HG03558 (cell line): Measurements from ENCODE around the gene CPA1.

Experiments
- ATAC-seq: cut with Tn5 transposase; IDR thresholded peaks from one replicate; pipeline ENCODE4 v1.9.1; 2021; ENCODE audit warnings: moderate number of reproducible peaks; ENCODE audit not compliant: unreplicated experiment; ENCODE audit errors: extremely low read depth

The CPA1 gene

GRCh38 chr7:130353196-130353595, 27.1 kb upstream of the CPA1 start:
- no peak for ATAC-seq

GRCh38 chr7:130356121-130356875, 24.0 kb upstream of the CPA1 start:
- ATAC-seq, result no peak

DNA sequence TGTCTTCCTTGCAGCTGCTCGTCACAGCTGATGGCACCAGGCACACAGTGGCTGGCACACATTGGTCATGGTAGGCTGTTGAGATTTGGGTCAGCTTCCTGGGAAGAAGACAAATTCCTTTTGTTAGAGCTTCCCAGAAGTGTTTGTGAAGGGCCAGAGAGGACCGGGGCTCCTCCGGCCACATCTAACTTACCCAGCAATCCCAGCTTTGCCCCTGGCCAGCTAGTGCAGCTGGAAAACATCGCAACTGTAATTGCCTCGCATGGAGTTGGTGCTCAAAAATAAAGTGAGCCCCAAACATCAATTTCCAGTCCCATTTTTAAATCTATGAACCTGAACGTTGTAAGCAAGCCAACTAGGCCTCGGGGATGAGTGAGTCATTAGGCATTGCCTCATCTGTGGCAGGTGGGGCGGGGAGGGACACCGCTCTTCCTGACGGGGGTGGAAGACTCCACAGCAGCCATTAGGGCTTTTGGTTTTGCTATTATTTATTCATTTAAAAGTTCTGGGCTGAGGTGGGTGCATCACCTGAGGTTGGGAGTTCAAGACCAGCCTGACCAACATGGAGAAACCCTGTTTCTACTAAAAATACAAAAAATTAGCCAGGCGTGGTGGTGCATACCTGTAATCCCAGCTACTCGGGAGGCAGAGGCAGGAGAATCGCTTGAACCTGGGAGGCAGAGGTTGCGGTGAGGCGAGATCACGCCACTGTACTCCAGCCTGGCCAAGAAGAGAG, 23.2 kb upstream of the CPA1 start:
- ATAC-seq, result no peak

GRCh38 chr7:130358471-130358870, 21.8 kb upstream of the CPA1 start:
- no peak for ATAC-seq

- ATAC-seq, result no peak
Observed at GRCh38 chr7:130359276-130359857, 20.9 kb upstream of the CPA1 start.

GRCh38 chr7:130360518-130360917, 19.8 kb upstream of the CPA1 start:
- ATAC-seq, result no peak

DNA sequence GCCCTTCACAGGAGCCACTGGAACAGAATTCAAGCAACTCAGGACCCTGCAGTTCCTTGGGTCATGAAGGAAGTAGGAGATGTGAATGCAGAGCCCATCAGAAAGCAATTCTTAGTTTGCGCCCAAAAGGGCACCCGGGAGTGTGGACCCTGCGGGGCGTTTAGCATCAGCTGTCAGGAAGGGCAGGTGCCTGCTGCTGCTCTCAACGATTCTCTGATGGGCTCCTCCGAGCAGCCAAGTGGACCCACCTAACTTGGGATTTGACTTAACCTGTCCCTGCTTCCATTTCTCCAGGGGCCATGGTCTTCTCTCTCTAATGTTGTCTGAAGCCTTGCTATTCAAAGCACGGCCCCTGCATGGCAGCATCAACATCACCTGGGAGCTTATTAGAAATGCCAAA, 18.6 kb upstream of the CPA1 start:
- no peak for ATAC-seq

DNA sequence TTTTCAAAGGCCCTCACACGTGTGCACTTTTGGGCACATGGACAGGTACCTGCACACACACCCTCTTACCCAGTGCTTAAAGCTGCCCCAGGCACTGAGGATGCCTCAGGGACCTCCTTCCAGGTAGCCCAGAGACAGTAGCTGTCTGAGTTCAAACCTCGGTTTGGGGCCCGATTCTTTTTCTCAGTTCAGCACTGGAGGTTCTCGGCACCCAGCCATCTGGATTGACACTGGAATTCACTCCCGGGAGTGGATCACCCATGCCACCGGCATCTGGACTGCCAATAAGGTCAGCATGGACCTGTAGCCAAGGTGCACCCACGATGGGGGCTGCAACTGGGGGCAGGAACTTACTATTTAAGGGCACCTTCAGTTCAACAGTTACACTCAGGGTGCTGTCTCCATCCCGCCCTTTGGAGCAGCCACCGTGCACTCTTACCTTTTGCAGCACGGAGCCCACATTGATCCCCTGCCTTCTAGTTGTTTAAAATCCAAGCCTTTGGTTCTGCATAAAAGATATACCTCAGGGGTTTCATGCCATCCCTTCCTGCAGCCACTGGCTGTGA, 18.0 kb upstream of the CPA1 start:
- no peak for ATAC-seq

DNA sequence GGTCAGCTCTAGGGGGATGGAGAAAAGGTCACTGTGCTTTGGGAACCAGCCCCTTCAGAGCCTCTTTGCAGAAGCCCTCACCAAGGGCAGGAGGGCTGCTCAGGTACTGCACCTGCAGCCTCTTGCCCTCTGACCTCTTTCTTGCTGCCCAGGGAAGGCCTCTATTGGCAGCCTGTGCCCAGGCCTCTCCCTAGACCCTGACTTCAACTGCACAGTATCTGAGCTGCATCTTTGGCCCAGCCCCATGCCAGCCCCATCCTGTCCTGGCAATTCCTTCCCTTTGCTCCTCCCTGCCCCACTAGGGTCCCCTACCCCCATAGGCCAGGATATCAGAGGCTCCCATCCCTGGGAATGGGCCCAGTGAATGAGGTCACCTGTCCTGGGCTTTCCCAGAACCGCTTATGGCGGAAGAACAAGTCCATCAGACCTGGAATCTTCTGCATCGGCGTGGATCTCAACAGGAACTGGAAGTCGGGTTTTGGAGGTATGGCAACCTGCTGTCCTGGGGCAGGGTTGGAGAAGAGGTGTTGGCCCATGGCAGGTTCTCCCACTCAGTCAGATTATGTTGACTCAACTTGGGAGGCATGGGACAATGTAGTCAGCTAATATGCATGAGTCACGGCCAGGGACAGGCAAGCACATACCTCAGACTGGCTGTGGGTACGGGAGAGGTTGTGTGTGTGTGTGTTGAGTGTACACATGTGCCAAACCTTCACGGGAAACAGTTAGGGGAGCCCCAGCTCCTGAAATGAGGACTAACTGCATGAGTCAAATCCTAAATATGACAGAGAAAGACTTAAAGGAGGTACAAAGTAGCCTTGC, 17.1 kb upstream of the CPA1 start:
- ATAC-seq, result no peak

- no peak for ATAC-seq
Observed at GRCh38 chr7:130364451-130364850, 15.8 kb upstream of the CPA1 start.

- no peak for ATAC-seq
Observed at GRCh38 chr7:130365088-130365487, 15.2 kb upstream of the CPA1 start.

DNA sequence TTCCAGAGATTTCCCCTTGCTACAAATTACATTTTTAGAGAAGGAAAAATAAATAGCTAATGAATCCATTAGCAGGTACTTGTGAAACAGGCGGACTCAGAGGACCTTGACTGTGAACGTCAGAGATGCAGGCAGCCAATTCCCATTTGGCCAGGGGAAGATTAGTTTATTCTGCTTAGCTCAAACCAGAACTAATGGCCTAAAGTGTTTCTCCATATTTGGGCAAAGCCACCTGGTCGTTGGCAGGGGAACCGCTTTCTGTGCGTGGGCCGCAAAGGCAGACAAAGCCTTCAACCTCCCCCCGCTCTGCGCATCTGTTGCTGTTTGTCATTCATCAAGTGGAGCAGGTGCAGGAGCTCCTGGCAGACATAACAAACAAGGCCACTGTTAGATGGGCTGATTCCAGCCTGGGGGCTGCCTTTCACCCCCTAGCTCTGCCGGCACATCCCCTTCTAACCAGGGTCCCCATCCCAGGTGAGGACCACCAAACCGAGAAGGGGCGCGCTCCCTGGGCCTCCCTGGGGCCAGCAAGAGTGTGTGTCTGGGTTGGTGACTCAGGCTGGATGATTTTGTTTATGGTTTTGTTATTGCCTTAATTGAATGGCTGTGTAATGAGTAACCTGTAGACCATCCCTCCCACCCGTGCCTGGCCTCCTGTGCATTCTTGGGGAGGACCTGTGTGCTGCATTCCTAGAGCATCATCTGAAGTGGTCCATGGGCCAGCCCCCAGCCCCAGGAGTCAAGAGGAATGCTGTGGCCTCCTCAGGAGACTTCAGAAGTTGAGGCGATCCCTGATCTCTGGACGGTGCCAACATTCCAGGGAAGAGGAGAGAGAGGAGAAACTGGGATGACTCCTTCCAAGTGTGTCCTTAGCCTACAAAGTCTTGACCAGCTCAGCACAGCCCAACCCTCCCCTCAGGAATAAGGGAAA, 14.5 kb upstream of the CPA1 start:
- no peak for ATAC-seq

GRCh38 chr7:130366564-130366963, 13.7 kb upstream of the CPA1 start:
- no peak for ATAC-seq

GRCh38 chr7:130367088-130367755, 13.1 kb upstream of the CPA1 start:
- ATAC-seq, result no peak

DNA sequence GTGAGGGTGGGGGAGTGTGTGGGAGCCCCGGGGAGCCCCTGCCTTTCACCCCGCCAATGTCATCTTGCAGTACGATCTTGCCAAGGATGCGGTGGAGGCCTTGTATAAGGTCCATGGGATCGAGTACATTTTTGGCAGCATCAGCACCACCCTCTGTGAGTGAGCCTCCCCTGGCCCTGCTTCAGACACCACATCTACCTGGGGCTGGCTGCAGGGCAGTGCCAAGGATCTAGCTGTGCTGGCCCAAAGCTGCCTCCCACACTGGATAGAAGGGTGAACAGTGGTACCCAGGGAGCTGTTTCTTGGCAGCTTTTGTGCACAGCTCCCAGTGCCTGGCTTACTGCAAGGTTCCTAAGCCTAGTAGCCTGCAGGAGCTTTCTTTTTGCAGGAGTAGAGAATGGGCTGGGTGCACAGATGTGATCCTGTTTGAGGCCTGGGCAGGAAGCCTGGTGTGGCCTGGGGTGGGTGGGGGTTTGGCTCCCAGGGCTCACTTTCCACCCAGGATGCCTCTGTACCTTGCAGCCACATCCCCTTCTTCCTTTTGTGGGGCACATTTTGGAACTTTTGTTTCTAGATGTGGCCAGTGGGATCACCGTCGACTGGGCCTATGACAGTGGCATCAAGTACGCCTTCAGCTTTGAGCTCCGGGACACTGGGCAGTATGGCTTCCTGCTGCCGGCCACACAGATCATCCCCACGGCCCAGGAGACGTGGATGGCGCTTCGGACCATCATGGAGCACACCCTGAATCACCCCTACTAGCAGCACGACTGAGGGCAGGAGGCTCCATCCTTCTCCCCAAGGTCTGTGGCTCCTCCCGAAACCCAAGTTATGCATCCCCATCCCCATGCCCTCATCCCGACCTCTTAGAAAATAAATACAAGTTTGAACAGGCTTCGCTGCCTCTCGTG, 12.2 kb upstream of the CPA1 start:
- ATAC-seq, result no peak

DNA sequence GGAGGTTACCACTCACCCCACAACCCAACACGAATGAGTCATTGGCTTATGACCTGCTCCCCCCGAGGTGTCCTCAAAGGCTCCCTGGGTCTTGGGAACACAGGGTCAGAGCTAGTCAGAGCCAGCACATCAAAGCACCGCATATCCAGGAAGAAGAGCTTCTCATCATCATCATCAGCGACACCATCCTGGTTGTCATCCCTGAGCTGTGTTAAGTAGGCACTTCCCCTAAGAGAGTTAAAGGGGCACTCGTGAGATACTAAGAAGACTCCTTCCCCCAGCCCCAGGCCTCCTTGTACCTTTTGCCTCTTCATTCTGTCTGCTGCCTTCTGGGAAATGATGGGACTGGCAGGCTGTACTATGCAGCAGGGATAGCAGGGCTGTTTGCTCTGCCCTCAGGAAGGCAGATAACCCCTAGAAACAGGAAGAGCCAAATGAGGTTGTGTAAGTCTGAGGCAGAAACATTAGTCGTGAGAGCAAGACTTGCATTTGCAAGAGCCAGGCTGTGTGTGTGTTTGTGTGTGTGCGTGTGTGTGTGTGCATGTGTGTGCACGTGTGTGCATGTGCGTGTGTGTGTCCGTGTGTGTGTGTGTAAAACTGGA, 11.1 kb upstream of the CPA1 start:
- ATAC-seq, result no peak

DNA sequence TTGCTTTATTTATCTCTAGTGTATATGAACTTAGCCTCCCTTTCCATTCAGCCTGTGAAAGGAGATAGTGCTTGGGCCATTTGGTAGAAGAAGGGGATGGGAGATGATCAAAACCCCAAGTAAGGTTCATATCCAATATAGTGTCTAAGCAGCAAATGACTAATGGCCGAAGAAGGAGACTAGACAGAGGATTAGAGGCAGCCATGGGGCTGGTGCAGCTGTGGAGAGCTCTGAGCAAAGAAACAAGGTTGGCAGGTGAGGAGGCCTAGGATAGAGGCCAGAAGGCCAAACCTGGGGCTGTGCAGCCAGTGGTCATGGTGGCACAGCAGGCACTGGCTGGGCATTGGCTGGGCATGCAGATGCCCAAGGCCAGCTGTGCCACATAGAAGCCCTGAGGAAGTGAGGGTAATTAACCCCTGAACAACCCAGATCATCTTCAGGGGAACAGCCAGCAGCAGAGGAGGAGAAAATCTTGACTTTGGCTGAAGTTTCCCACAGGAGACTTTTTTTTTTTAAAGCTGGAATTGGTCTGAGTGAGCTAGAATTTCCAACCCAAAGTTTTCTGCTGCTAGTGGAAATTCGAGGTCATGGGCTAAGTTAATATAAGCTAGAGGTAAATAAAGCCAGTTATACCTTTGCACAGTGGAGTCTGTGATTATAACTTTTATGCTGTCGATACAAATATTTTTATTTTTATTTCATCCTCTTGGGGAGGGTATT, 10.3 kb upstream of the CPA1 start:
- no peak for ATAC-seq
